Kidney (tissue), 14 donors: ENCODE data around the gene SRGAP3. TPM values are rescaled to one million over a fixed set of nuclear protein-coding genes. Genes with fewer than 3 reads are reported as not detected.

ENCODE experiments used
- DNase-seq, 5 donors: peaks; one replicate each; pipeline ENCODE4 v3.0.0-alpha.2; 2013 to 2020
- FAIRE-seq: peaks from 2 replicates; lab custom pipeline; 2012; peaks lifted over from hg19 to GRCh38; lab: Jason Lieb, UNC
- H3K27ac ChIP-seq, 2 donors: one replicate each; pipeline ENCODE4 v1.7.0; 2013; ENCODE audit warnings: low read depth in 2 of 2, low read length in 2 of 2, inconsistent platforms in 1 of 2
- H3K27me3 ChIP-seq: one replicate; pipeline ENCODE4 v1.7.1; 2013; ENCODE audit warnings: low read length, inconsistent platforms; ENCODE audit not compliant: control insufficient read depth, insufficient read depth
- H3K36me3 ChIP-seq, 3 donors: one replicate each; pipeline versions ENCODE4 v1.7.0 to v1.7.1; 2013; ENCODE audit warnings: low read length in 3 of 3, control low read depth in 1 of 3, inconsistent platforms in 1 of 3; ENCODE audit not compliant: insufficient read depth in 3 of 3, control insufficient read depth in 2 of 3
- H3K4me1 ChIP-seq, 3 donors: one replicate each; pipeline versions ENCODE4 v1.7.0 to v1.7.1; 2013; ENCODE audit warnings: low read length in 3 of 3, inconsistent platforms in 1 of 3, low read depth in 1 of 3; ENCODE audit not compliant: control insufficient read depth in 2 of 3, insufficient read depth in 2 of 3
- H3K4me3 ChIP-seq, 3 donors: one replicate each; pipeline versions ENCODE4 v1.7.0 to v1.8.1; 2013; ENCODE audit warnings: low read length in 3 of 3, control low read depth in 1 of 3, inconsistent platforms in 1 of 3
- H3K9ac ChIP-seq, 3 donors: one replicate each; pipeline versions ENCODE4 v1.7.0 to v1.7.1; 2013; ENCODE audit warnings: low read length in 3 of 3, control low read depth in 1 of 3, inconsistent platforms in 1 of 3
- H3K9me3 ChIP-seq, 3 donors: one replicate each; pipeline versions ENCODE4 v1.7.0 to v1.7.1; 2013; ENCODE audit warnings: low read length in 3 of 3, control low read depth in 1 of 3, inconsistent platforms in 1 of 3; ENCODE audit not compliant: control insufficient read depth in 2 of 3, insufficient read depth in 1 of 3
- intact Hi-C: fragments of 100-400 bp; cut with DNase I; formaldehyde crosslinking; loops from one replicate; pipeline ENCODE4 v1.11.1; 2022
- polyA plus RNA-seq: library from polyadenylated mRNA; stranded (reverse); fragments of 350-450 nt; fragmentation: Illumina TruSeq; extraction: RNeasy Lipid Tissue Mini Kit (QIAGEN cat#74804); gene quantifications from one replicate; pipeline ENCODE4 v1.2.3, GENCODE V29; 2014; ENCODE audit warnings: low read depth, low replicate concordance; ENCODE audit not compliant: insufficient read depth
- total RNA-seq: library from RNA; stranded (reverse); fragmentation: NEBNext Ultra II Directional; extraction: Animal tissue kit (Norgen Biotek cat#: 25700); gene quantifications from one replicate; pipeline ENCODE4 v1.2.1, GENCODE V29; 2021
- TF ChIP-seq, protein P1 (sequence below): IDR thresholded peaks from 3 replicates; pipeline ENCODE4 v1.5.1; 2012; ENCODE audit warnings: mild to moderate bottlenecking, moderate library complexity, borderline replicate concordance; ENCODE audit not compliant: insufficient read depth; ENCODE audit errors: extremely low read depth
- donor health status: control.
- donor health status: control.
- donor health status: control.
- donor health status: control.
- donor health status: control.
- donor health status: DM: yes; HTN: yes; CAD: no.
- donor health status: Normal renal cell carcinoma (clear cell type).

Gene SRGAP3
- total and polyA plus RNA-seq, 2 donors from 2014 or later: 4.1 to 24.3 TPM

DNA sequence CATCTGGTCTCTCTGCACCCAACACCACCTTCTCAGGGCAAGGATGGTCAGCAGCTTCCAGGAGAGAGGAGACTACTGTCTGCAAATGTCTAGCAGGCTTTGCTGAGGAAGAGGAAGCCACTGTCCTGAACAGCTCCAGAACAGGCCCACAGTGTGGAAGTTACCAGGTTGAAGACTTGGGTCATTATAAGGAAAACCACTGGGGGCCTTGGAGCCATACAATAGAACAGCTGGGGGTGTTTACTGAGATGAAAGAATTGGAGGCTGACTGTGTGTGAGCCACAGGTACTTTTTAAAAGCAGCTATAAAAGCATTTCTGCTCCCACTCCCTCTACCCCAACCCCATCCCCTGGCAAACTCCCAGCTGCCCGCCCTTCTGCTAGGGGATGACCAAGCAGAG, 24.2 kb downstream of the SRGAP3 start:
- DNase-seq (no peak), FAIRE-seq (no peak)
- no peaks in the 10 kb centered on the region for H3K36me3 ChIP-seq
- no peaks in the 10 kb centered on the region for H3K27me3 ChIP-seq
- H3K4me3 ChIP-seq: no peak overlapping the region
- H3K4me1 ChIP-seq: no peaks in the 10 kb centered on the region
- no peak overlapping the region for H3K9ac ChIP-seq
- H3K27ac ChIP-seq: no peak overlapping the region
- intact Hi-C loops: no loop called here
- H3K9me3 ChIP-seq: no peaks in the 10 kb centered on the region
- TF ChIP-seq, protein P1, sequence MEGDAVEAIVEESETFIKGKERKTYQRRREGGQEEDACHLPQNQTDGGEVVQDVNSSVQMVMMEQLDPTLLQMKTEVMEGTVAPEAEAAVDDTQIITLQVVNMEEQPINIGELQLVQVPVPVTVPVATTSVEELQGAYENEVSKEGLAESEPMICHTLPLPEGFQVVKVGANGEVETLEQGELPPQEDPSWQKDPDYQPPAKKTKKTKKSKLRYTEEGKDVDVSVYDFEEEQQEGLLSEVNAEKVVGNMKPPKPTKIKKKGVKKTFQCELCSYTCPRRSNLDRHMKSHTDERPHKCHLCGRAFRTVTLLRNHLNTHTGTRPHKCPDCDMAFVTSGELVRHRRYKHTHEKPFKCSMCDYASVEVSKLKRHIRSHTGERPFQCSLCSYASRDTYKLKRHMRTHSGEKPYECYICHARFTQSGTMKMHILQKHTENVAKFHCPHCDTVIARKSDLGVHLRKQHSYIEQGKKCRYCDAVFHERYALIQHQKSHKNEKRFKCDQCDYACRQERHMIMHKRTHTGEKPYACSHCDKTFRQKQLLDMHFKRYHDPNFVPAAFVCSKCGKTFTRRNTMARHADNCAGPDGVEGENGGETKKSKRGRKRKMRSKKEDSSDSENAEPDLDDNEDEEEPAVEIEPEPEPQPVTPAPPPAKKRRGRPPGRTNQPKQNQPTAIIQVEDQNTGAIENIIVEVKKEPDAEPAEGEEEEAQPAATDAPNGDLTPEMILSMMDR: no peak

DNA sequence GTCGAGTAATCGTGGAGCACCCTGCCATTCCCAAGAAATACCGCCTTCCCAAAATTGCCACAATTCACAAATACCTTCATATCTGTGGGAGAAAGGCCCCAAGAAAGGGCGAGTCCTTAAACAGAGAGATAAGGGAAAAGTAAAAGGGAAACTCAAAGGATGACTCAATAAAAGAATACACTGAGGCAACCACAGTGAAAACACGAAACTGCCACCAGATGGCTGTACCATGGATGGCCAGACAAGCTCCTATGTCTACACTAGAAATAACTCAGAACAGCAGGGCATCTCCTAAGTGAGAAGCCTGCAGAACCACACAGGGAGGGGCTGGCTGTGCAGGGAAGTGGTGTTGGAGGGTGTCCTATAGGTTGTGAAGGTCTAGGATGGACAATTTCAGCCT, 25.0 kb downstream of the SRGAP3 start:
- DNase-seq (no peak), FAIRE-seq (no peak)
- Histone ChIP-seq H3K27ac (no peak overlapping the region), H3K9ac (no peak overlapping the region), H3K4me1 (no peaks in the 10 kb centered on the region), H3K4me3 (no peak overlapping the region), H3K36me3 (no peaks in the 10 kb centered on the region), H3K9me3 (no peaks in the 10 kb centered on the region), H3K27me3 (no peaks in the 10 kb centered on the region)
- intact Hi-C loops: no loop called here
- TF ChIP-seq, protein P1: no peak

GRCh38 chr3:9223672-9224071, 25.8 kb downstream of the SRGAP3 start:
- no peaks in the 10 kb centered on the region for H3K36me3 ChIP-seq
- no peak overlapping the region for H3K4me3 ChIP-seq
- no peaks in the 10 kb centered on the region for H3K27me3 ChIP-seq
- H3K9me3 ChIP-seq: no peaks in the 10 kb centered on the region
- H3K27ac ChIP-seq: no peak overlapping the region
- FAIRE-seq: no peak
- TF ChIP-seq, protein P1: no peak
- DNase-seq: no peak
- H3K9ac ChIP-seq: no peak overlapping the region
- intact Hi-C loops: no loop called here
- H3K4me1 ChIP-seq: no peaks in the 10 kb centered on the region
